ENCODE results near the gene ASTN2.

ASTN2 gene

DNA sequence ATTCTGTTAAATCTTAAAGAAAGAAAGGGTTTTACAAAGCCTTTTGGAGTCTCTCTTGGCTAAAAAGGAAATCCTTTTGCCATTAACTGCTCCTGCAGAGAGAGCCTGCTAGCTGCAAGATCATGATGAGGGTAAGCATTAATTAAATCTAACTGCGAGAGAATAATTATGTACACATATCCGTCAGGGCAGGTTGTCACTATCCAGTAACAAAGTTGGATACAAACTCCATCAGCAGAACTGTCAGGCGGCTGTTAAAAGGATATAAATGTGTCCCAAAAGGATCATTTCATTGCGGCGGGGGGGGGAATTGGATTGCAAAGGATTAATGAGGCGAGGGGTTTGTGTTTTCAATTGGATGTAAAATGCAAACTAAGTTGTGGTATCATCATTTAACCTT is 289.3 kb downstream of the ASTN2 start:
- no peak for TF ChIP-seq TAF1 (IDR thresholded peaks at IDR 0.05; ENCODE audit: borderline replicate concordance, insufficient read depth, low read length)
- TF ChIP-seq, protein P1, sequence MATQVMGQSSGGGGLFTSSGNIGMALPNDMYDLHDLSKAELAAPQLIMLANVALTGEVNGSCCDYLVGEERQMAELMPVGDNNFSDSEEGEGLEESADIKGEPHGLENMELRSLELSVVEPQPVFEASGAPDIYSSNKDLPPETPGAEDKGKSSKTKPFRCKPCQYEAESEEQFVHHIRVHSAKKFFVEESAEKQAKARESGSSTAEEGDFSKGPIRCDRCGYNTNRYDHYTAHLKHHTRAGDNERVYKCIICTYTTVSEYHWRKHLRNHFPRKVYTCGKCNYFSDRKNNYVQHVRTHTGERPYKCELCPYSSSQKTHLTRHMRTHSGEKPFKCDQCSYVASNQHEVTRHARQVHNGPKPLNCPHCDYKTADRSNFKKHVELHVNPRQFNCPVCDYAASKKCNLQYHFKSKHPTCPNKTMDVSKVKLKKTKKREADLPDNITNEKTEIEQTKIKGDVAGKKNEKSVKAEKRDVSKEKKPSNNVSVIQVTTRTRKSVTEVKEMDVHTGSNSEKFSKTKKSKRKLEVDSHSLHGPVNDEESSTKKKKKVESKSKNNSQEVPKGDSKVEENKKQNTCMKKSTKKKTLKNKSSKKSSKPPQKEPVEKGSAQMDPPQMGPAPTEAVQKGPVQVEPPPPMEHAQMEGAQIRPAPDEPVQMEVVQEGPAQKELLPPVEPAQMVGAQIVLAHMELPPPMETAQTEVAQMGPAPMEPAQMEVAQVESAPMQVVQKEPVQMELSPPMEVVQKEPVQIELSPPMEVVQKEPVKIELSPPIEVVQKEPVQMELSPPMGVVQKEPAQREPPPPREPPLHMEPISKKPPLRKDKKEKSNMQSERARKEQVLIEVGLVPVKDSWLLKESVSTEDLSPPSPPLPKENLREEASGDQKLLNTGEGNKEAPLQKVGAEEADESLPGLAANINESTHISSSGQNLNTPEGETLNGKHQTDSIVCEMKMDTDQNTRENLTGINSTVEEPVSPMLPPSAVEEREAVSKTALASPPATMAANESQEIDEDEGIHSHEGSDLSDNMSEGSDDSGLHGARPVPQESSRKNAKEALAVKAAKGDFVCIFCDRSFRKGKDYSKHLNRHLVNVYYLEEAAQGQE (IDR thresholded peaks at IDR 0.05; ENCODE audit: insufficient read depth in 1 of 2, low read depth in 2 of 2, low read length in 2 of 2), result no peak
- no peak for TF ChIP-seq POLR2AphosphoS5 (IDR thresholded peaks at IDR 0.05; ENCODE audit: low read depth, low read length)
- TF ChIP-seq FOXP2 (optimal IDR thresholded peaks at IDR 0.05; ENCODE audit: borderline replicate concordance, extremely low read depth, extremely low read length, insufficient read depth), result no peak
- no peak for TF ChIP-seq SIN3A (IDR thresholded peaks at IDR 0.05; ENCODE audit: borderline replicate concordance, insufficient read depth, low read length)

GRCh38 chr9:117123729-117124128 is 291.1 kb downstream of the ASTN2 start:
- TF ChIP-seq POLR2AphosphoS5 (IDR thresholded peaks at IDR 0.05; ENCODE audit: low read depth, low read length) (no peak), FOXP2 (optimal IDR thresholded peaks at IDR 0.05; ENCODE audit: borderline replicate concordance, extremely low read depth, extremely low read length, insufficient read depth) (no peak), TAF1 (IDR thresholded peaks at IDR 0.05; ENCODE audit: borderline replicate concordance, insufficient read depth, low read length) (no peak), SIN3A (IDR thresholded peaks at IDR 0.05; ENCODE audit: borderline replicate concordance, insufficient read depth, low read length) (no peak)
- TF ChIP-seq, protein P1 (IDR thresholded peaks at IDR 0.05; ENCODE audit: insufficient read depth in 1 of 2, low read depth in 2 of 2, low read length in 2 of 2), result no peak

DNA sequence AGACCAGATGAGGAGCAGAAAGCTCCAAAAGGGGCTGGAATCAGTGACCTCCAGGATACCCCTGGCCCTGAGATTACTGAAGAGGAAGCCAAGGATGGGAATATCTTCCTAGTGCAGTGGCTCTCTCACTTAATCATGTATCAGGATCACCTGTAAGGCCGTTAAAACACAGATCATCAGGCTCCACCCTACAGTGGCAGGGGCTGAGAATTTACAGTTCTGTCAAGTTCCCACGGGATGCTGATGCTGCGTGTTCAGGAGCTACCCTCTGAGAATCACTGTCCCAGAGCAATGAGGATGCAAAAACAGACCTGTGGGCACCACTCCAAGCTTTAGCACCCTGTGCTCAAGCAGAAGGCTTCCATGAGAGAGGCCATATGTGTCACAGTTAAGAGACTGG is 291.9 kb downstream of the ASTN2 start:
- TF ChIP-seq, protein P1 (IDR thresholded peaks at IDR 0.05; ENCODE audit: insufficient read depth in 1 of 2, low read depth in 2 of 2, low read length in 2 of 2), result no peak
- TF ChIP-seq FOXP2 (optimal IDR thresholded peaks at IDR 0.05; ENCODE audit: borderline replicate concordance, extremely low read depth, extremely low read length, insufficient read depth) (no peak), POLR2AphosphoS5 (IDR thresholded peaks at IDR 0.05; ENCODE audit: low read depth, low read length) (no peak), TAF1 (IDR thresholded peaks at IDR 0.05; ENCODE audit: borderline replicate concordance, insufficient read depth, low read length) (no peak), SIN3A (IDR thresholded peaks at IDR 0.05; ENCODE audit: borderline replicate concordance, insufficient read depth, low read length) (no peak)

GRCh38 chr9:117122102-117122501 is 292.8 kb downstream of the ASTN2 start:
- TF ChIP-seq, protein P1 (IDR thresholded peaks at IDR 0.05; ENCODE audit: insufficient read depth in 1 of 2, low read depth in 2 of 2, low read length in 2 of 2), result no peak
- no peak for TF ChIP-seq POLR2AphosphoS5 (IDR thresholded peaks at IDR 0.05; ENCODE audit: low read depth, low read length)

- TF ChIP-seq, protein P1 (IDR thresholded peaks at IDR 0.05; ENCODE audit: insufficient read depth in 1 of 2, low read depth in 2 of 2, low read length in 2 of 2), result no peak
- TF ChIP-seq SIN3A (IDR thresholded peaks at IDR 0.05; ENCODE audit: borderline replicate concordance, insufficient read depth, low read length) (no peak), FOXP2 (optimal IDR thresholded peaks at IDR 0.05; ENCODE audit: borderline replicate concordance, extremely low read depth, extremely low read length, insufficient read depth) (no peak), POLR2AphosphoS5 (IDR thresholded peaks at IDR 0.05; ENCODE audit: low read depth, low read length) (no peak), TAF1 (IDR thresholded peaks at IDR 0.05; ENCODE audit: borderline replicate concordance, insufficient read depth, low read length) (no peak)
These were observed 293.5 kb downstream of the ASTN2 start for GRCh38 chr9:117121316-117121715.

Measured in PFSK-1 (cell line).